ENCODE results near the gene MMP15.

MMP15 gene

DNA sequence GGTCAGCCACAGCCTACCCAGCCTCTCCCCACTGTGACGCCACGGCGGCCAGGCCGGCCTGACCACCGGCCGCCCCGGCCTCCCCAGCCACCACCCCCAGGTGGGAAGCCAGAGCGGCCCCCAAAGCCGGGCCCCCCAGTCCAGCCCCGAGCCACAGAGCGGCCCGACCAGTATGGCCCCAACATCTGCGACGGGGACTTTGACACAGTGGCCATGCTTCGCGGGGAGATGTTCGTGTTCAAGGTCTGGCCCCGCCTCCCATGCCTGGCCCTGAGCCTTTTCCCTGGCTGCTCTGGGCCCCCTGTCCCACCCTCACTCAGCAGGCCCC lies 16.0 kb downstream of the MMP15 start:
- no peak for DNase-seq
- TF ChIP-seq POLR2A (IDR thresholded peaks at IDR 0.05; ENCODE audit: low read length) = no peak
- no peak for TF ChIP-seq GATA1 (IDR thresholded peaks at IDR 0.05; ENCODE audit: low read depth, low read length)

DNA sequence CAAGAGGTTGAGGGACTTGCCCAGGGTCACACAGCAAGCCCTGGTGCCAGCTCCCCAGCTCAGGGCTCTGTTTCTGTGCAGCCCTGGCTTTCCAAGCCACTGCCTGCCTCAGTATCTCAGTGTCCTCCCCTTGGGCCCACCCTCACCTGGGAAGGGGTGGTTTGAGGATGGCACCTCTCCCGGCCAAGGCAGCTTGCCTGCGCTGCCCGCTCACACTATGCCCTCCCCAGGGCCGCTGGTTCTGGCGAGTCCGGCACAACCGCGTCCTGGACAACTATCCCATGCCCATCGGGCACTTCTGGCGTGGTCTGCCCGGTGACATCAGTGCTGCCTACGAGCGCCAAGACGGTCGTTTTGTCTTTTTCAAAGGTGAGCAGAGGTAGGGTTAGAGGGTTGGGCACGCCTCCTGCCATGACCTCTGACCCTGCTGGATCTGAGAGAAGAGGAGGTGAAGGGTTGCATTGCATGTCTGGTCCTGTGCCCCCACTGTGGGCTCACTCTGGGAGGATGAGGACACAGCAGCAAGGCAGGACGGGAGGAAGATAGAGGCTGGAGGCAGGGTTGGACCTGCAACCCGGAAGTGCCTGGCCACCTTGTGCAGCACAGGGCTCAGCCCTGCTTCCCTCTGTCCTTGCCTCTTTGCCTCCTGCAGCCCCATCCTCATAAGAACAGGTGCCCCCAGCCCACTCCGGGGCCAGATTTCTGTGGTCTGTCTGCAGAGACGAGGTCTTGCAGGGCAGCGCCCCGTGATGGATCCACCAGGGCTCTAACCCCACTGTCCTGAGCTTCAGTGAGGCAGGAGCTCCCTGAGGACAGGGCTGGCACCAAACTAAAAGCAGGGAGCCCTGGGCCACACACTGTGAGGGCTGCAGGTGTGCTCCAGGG lies 16.7 kb downstream of the MMP15 start:
- no peak for TF ChIP-seq POLR2A (IDR thresholded peaks at IDR 0.05; ENCODE audit: low read length)
- no peak for TF ChIP-seq GATA1 (IDR thresholded peaks at IDR 0.05; ENCODE audit: low read depth, low read length)
- no peak for DNase-seq

DNA sequence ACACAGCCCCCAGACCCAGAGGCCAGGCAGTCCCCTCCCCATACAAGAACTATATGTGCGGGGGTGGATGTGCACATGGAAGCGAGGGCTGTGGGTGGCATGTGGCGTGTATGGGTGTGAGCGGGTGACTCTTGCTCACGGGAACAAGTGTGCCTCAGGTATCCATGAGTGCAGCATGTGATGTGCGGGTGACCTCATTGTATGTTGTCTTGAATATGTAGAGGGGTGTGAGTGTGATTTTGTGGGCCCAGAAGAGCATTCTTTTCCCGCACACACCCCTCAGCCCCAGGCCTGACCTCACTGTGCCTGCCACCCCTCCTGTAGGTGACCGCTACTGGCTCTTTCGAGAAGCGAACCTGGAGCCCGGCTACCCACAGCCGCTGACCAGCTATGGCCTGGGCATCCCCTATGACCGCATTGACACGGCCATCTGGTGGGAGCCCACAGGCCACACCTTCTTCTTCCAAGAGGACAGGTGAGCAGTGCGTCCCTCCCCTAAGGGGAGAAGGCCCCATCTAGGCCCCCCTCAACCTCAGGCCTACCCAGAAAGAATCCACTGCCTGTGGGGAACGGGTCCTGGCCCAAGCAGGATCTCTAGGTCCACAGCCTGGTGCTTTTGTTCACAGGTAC lies 17.4 kb downstream of the MMP15 start:
- DNase-seq = no peak
- no peak for TF ChIP-seq GATA1 (IDR thresholded peaks at IDR 0.05; ENCODE audit: low read depth, low read length)
- TF ChIP-seq POLR2A (IDR thresholded peaks at IDR 0.05; ENCODE audit: low read length) = no peak

DNA sequence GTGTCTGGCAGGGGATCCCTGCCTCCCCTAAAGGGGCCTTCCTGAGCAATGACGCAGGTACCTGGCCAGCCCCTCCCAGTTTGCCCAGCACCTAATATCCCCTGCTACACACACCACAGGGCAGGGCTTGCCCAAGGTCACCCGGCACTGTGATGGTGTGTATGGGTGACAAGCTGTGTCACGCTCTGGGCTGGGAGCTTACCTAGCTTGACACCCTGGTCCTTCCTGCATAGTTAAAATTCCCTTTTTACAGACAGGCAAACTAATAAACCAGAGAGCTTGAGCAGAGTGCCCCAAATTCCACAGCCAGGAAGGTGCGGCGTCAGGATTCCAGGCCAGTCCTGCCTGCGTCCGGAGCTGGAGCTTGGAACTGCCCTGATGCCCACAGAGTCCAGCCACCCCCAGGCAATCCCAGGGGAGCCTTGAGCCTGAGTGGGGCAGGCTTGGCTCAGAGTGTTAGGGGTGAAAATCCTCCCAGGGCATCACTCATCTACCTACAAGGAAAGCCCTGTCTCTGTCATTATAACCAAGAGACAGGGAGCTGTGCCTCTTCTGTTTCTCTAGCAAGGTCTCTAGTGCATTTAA lies 18.1 kb downstream of the MMP15 start:
- TF ChIP-seq GATA1 (IDR thresholded peaks at IDR 0.05; ENCODE audit: low read depth, low read length) (no peak), POLR2A (IDR thresholded peaks at IDR 0.05; ENCODE audit: low read length) (no peak)
- no peak for DNase-seq

DNA sequence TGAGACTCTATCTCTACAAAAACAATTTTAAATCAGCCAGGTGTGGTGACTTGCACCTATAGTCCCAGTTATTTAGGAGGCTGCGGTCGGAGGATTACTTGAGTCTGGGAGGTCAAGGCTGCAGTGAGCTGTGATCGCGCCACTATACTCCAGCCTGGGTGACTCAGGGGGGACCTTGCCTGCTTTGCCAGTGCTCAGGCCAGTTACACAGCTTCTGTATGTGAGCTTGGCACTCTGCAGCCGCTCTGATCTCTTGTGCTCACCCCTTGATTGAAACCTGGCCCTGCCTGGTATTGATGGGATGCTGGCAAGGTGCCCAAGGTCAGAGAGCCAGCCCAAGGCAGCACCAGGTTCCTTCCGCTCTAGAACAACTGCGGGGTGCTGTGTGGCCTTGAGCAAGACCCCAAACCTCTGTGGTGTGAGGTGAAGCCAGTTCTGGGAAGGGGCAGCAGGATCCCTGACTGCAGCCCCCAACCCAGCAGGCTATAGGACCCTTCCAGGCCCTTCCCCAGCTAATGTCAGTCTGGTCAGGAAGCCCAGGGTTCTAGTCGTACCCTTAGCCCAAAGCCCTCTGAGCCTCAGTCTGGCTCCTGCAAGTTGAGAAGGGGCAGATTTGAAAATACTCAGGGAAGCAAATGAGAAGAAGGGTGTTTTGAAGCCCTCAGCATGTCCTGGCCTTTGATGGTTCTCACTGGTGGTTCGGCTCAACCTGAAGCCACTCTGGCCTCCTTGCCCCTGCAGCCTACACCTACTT lies 18.9 kb downstream of the MMP15 start:
- no peak for DNase-seq
- TF ChIP-seq GATA1 (IDR thresholded peaks at IDR 0.05; ENCODE audit: low read depth, low read length) (no peak), POLR2A (IDR thresholded peaks at IDR 0.05; ENCODE audit: low read length) (no peak)

DNA sequence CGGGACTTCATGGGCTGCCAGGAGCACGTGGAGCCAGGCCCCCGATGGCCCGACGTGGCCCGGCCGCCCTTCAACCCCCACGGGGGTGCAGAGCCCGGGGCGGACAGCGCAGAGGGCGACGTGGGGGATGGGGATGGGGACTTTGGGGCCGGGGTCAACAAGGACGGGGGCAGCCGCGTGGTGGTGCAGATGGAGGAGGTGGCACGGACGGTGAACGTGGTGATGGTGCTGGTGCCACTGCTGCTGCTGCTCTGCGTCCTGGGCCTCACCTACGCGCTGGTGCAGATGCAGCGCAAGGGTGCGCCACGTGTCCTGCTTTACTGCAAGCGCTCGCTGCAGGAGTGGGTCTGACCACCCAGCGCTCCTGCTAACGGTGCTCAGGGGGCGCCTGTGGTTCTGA lies 19.5 kb downstream of the MMP15 start:
- DNase-seq = no peak
- TF ChIP-seq GATA1 (IDR thresholded peaks at IDR 0.05; ENCODE audit: low read depth, low read length) = no peak
- no peak for TF ChIP-seq POLR2A (IDR thresholded peaks at IDR 0.05; ENCODE audit: low read length)

DNA sequence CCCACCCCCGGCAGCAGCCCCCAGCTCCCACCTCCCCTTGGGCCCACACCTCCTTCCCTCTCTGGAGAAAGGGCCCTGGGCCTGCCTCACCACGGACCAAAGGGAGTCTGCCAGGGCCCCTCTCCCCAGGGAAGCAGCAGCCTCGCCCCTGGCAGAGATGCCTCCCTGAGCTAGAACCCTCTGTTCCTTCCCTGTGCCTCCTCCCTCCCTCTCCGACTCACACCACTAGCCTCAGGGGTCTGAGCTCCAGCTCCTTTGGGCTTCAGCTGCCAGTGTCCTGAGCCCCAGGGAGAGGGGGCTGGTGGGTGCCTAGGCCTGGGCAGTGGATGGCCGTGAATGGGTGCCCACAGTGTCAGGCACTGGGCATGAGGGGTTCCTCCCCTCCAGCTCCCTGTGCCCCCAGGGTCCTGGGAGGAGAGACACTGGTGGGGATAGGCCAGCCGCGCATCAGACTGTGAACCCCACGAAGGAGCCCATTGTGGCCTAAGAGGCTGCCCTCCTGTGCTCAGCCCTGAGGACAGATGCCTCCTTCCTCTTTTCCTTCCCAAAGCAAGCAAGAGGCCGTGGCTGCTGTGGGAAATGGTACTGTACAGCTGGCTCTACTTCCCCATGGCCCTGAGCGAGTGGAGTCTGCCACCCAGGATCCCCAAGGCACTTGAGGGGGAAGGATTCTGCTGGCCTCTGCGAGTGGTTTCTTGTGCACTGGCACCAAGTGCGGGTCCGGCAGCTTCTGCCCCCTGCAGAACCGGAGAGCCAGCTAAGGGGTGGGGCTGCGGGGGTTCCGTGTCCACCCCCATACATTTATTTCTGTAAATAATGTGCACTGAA lies 20.7 kb downstream of the MMP15 start:
- TF ChIP-seq POLR2A (IDR thresholded peaks at IDR 0.05; ENCODE audit: low read length) (no peak), GATA1 (IDR thresholded peaks at IDR 0.05; ENCODE audit: low read depth, low read length) (no peak)
- no peak for DNase-seq

DNA sequence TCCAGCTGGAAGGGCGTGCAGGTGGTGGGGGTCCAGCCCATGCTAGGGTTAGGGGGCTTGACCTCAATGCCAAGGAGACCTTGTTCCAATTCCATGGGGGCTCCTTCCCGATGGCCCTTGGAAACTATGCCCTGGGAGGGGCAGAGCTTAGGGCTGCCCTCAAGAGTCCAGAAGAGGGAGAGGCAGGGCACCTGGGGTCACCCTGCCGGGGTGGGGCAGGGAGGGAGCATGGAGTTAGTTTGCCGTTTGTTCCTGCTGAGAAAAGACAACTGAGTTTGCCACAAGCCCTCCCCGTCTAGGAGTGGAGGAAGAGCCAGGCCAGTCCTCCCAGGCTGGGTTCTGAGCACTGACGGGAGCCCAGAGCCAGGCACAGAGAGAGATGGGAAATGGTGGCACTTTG lies 21.4 kb downstream of the MMP15 start:
- no peak for TF ChIP-seq GATA1 (IDR thresholded peaks at IDR 0.05; ENCODE audit: low read depth, low read length)
- TF ChIP-seq POLR2A (IDR thresholded peaks at IDR 0.05; ENCODE audit: low read length) = no peak
- DNase-seq = no peak

DNA sequence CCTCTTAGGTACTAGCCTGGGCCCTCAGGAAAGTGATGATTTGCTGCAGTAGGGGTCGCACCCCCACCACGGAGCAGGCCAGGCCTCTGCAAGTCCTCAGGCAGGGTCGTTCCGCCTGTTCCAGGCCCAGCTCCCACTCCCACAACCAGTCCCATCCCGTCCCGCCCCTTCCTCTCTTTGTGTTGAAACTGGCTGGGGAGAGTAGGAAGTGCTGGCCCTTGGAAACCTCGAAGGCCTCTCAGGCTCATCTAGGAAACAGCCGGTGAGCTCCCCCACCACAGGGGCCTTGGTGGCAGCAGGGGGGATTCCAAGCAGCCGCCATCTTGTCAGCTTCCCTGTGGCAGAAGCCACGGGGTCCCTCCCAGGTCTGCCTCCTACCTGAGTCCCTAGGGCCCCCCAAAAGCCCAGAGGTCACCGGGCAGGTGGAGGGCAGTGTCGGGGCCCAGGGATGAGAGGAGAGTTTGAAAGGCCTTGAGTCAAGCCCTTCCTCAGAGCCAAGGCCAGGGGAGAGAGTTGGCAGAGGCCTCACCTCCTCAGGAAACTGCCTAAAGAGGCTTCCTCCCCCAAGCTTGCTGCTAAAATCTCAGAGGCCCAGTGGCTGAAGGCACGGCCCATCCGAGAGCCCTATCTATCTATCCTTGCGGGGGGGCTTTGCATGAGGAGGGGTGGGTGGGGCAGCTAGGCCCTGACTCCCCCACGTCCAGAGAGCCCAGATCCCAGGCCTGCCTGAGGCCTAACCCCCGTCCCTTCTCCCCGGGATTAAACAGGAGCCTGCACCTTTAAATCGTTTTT lies 22.2 kb downstream of the MMP15 start:
- no peak for DNase-seq
- no peak for TF ChIP-seq GATA1 (IDR thresholded peaks at IDR 0.05; ENCODE audit: low read depth, low read length)
- no peak for TF ChIP-seq POLR2A (IDR thresholded peaks at IDR 0.05; ENCODE audit: low read length)

DNA sequence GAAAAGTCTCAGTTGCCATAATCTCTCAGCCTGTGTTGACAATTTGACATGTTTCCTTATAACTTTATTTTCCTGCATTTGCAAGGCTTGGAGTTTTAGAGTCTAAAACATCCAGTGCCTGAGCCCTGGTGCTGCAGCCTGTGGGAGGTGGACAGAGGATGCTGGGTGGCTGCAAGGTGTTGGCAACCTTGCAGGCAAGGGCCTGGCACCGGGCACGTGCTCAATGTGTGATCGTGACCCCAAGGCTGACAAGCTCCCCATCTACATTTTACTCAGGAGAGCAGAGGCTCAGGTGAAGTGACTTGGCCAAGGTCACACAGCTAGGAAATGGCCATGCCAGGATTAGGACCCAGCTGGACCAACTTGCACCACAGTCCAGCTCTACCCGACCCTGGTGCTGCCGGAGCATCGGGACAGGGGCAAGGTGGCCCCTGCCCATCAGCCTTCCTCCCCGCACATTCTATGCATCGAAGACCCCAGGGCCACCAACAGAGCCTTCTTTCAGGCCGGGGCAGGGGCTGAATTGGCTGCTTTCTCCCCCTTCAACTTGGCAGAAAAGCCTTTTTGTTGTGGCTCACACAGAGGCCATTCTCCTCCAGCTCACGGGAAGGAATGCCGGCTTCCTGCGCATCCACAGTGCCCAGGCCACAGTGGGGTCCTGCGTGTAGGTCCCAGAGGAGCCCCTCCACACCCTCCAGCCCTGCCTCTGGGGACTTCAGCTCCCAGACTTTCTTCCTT lies 23.1 kb downstream of the MMP15 start:
- TF ChIP-seq GATA1 (IDR thresholded peaks at IDR 0.05; ENCODE audit: low read depth, low read length) (no peak), POLR2A (IDR thresholded peaks at IDR 0.05; ENCODE audit: low read length) (no peak)
- DNase-seq = no peak

DNA sequence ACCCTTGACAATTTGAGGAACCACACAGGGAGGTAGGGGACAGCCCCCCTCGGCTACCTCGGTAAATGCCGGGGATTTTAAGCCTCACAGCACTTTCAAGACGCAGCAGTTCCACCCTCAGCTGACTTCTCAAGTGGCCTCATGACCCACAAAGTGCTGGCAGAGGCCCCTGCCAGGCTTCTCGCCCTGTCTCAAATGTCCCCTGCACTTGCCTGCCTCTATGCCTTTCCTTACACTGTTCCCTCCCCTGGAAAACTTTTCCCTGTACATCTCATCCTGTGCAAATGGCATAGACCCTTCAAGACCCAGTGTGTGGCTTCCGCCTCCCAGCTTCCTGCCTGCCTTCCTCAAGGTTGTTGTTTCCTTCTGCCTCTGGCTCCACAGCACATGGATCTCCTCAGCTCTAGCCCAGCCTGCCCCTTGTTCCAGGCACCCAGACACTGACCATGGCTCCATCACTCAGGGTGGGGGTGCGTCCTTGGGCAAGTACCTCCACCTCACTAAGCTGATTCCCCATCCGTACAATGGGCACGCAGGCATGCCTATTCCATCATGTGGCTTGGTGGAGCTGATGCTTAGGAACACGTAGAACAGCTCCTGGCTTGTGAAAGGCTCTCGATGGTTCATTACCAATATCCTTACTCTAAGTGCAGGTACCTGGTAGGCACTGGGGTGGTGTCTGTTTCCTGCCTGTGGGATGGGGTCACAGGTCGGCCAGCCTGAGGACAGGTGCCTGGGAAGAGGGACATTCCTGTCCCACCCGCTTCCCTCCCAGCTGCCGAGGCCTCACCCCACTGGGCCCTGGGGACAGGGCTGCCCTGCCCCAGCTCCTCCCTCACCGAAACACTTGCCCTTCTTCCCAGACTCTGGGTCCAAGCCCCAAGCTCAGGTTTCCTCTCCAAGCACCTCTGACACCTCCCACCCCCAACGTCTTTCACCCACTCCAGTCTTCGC lies 24.0 kb downstream of the MMP15 start:
- TF ChIP-seq GATA1 (IDR thresholded peaks at IDR 0.05; ENCODE audit: low read depth, low read length) (no peak), POLR2A (IDR thresholded peaks at IDR 0.05; ENCODE audit: low read length) (no peak)
- no peak for DNase-seq
